Neural progenitor cell (in vitro differentiated cells): ENCODE measurements around the gene RALGAPA2. TPM values are rescaled to one million over a fixed set of nuclear protein-coding genes. Genes with fewer than 3 reads are reported as not detected.

Experiments used
- DNase-seq: peaks from one replicate; pipeline ENCODE4 v3.0.0-alpha.2; 2016; ENCODE audit warnings: low spot score
- H2AFZ ChIP-seq: fragments of 200-600 bp; sonication (generic); replicated peaks from 2 replicates; pipeline ENCODE4 v1.6.1; 2016; ENCODE audit warnings: antibody characterized with exemption
- H3F3A ChIP-seq: fragments of 200-600 bp; sonication (generic); 2 replicates; pipeline ENCODE4 v1.6.1; 2016; ENCODE audit warnings: antibody characterized with exemption, low read depth
- H3K27ac ChIP-seq: fragments of 200-600 bp; sonication (generic); 2 replicates; pipeline ENCODE4 v1.5.1; 2016; ENCODE audit warnings: mild to moderate bottlenecking
- H3K27me3 ChIP-seq: fragments of 200-600 bp; sonication (generic); 2 replicates; pipeline ENCODE4 v1.6.1; 2016; ENCODE audit warnings: mild to moderate bottlenecking, moderate library complexity
- H3K36me3 ChIP-seq: fragments of 200-600 bp; sonication (generic); 2 replicates; pipeline ENCODE4 v1.5.1; 2016
- H3K4me1 ChIP-seq: fragments of 200-600 bp; sonication (generic); 2 replicates; pipeline ENCODE4 v1.6.1; 2016; ENCODE audit warnings: mixed run types
- H3K4me2 ChIP-seq: fragments of 200-600 bp; sonication (generic); 2 replicates; pipeline ENCODE4 v1.6.1; 2016
- H3K4me3 ChIP-seq: fragments of 200-600 bp; sonication (generic); 2 replicates; pipeline ENCODE4 v1.5.1; 2016
- H3K79me2 ChIP-seq: fragments of 200-600 bp; sonication (generic); 2 replicates; pipeline ENCODE4 v1.6.1; 2016; ENCODE audit warnings: low read depth
- H3K9ac ChIP-seq: fragments of 200-600 bp; sonication (generic); 2 replicates; pipeline ENCODE4 v1.6.1; 2016
- H3K9me3 ChIP-seq: fragments of 200-600 bp; sonication (generic); 2 replicates; pipeline ENCODE4 v1.5.1; 2016; ENCODE audit warnings: low read depth
- H4K20me1 ChIP-seq: fragments of 200-600 bp; sonication (generic); 2 replicates; pipeline ENCODE4 v1.6.1; 2016; ENCODE audit warnings: low read depth
- H3K27ac Mint-ChIP-seq: 3 replicates; pipeline ENCODE4 v1.8.0; 2021; ENCODE audit warnings: mixed read lengths
- H3K27me3 Mint-ChIP-seq: 2 replicates; pipeline ENCODE4 v1.8.0; 2022; ENCODE audit warnings: low read depth, mild to moderate bottlenecking, inconsistent platforms, moderate library complexity, mixed read lengths; ENCODE audit not compliant: insufficient read depth
- H3K36me3 Mint-ChIP-seq: 3 replicates; pipeline ENCODE4 v1.8.0; 2021; ENCODE audit warnings: mixed read lengths
- H3K4me1 Mint-ChIP-seq: 3 replicates; pipeline ENCODE4 v1.8.0; 2021; ENCODE audit warnings: mixed read lengths
- H3K4me3 Mint-ChIP-seq: 3 replicates; pipeline ENCODE4 v1.8.0; 2021; ENCODE audit warnings: mild to moderate bottlenecking, moderate library complexity, mixed read lengths
- H3K9me3 Mint-ChIP-seq: 3 replicates; pipeline ENCODE4 v1.8.0; 2020; ENCODE audit warnings: mixed read lengths
- CTCF ChIP-seq: fragments of 200-600 bp; sonication (generic); IDR thresholded peaks from 2 replicates; pipeline ENCODE4 v1.5.1; 2017; ENCODE audit warnings: antibody characterized with exemption, mild to moderate bottlenecking
- EZH2 ChIP-seq: fragments of 200-600 bp; sonication (generic); IDR thresholded peaks from 2 replicates; pipeline ENCODE4 v1.6.1; 2017; ENCODE audit warnings: antibody characterized with exemption, mild to moderate bottlenecking, moderate library complexity
- EZH2phosphoT487 ChIP-seq: fragments of 200-600 bp; sonication (generic); IDR thresholded peaks from 2 replicates; pipeline ENCODE4 v1.6.1; 2017; ENCODE audit warnings: antibody characterized with exemption
- total RNA-seq: library from RNA; depleted of rRNA; stranded (reverse); fragments of >200 nt; gene quantifications from 2 replicates; pipeline ENCODE4 v1.2.3, GENCODE V29; 2015; ENCODE audit warnings: low replicate concordance

Gene RALGAPA2
- total RNA-seq, 1 donor from 2014 or later, result 25.9 TPM

GRCh38 chr20:20462185-20462584 is 250.3 kb downstream of the RALGAPA2 start:
- Mint-ChIP-seq H3K4me1 (peaks cover 70% of the 10 kb centered on the region), H3K27ac (peak overlapping the region; percentile 83), H3K4me3 (no peak overlapping the region), H3K27me3 (peaks cover 4% of the 10 kb centered on the region), H3K9me3 (no peaks in the 10 kb centered on the region), H3K36me3 (peaks cover 2% of the 10 kb centered on the region)
- no peaks in the 10 kb centered on the region for H3K79me2 ChIP-seq
- H3K27ac ChIP-seq, result peak overlapping the region; percentile 86
- H3K4me3 ChIP-seq, result no peak overlapping the region
- peaks cover 55% of the 10 kb centered on the region for H3K4me1 ChIP-seq
- H3K36me3 ChIP-seq, result no peaks in the 10 kb centered on the region
- H3K27me3 ChIP-seq, result no peaks in the 10 kb centered on the region
- DNase-seq, result no peak
- H3K9ac ChIP-seq, result no peak overlapping the region
- H4K20me1 ChIP-seq, result no peaks in the 10 kb centered on the region
- TF ChIP-seq CTCF (no peak), EZH2phosphoT487 (no peak), EZH2 (no peak)
- H3F3A ChIP-seq, result peaks cover 28% of the 10 kb centered on the region
- H3K9me3 ChIP-seq, result no peaks in the 10 kb centered on the region
- no peak overlapping the region for H2AFZ ChIP-seq
- peak overlapping the region; percentile 76 for H3K4me2 ChIP-seq

GRCh38 chr20:20461551-20461950 is 250.9 kb downstream of the RALGAPA2 start:
- peak overlapping the region; percentile 65 for H3K4me3 Mint-ChIP-seq
- Histone ChIP-seq H3F3A (peaks cover 28% of the 10 kb centered on the region), H3K4me2 (peak overlapping the region; percentile 76), H3K9me3 (no peaks in the 10 kb centered on the region), H3K9ac (no peak overlapping the region), H3K27ac (peak overlapping the region; percentile 4), H3K4me3 (no peak overlapping the region), H4K20me1 (no peaks in the 10 kb centered on the region), H2AFZ (no peak overlapping the region), H3K36me3 (no peaks in the 10 kb centered on the region), H3K4me1 (peaks cover 55% of the 10 kb centered on the region), H3K27me3 (no peaks in the 10 kb centered on the region), H3K79me2 (no peaks in the 10 kb centered on the region)
- H3K36me3 Mint-ChIP-seq, result peaks cover 5% of the 10 kb centered on the region
- DNase-seq, result no peak
- peaks cover 69% of the 10 kb centered on the region for H3K4me1 Mint-ChIP-seq
- no peak for TF ChIP-seq EZH2phosphoT487
- TF ChIP-seq EZH2, result no peak
- no peak for TF ChIP-seq CTCF
- no peaks in the 10 kb centered on the region for H3K9me3 Mint-ChIP-seq
- peaks cover 4% of the 10 kb centered on the region for H3K27me3 Mint-ChIP-seq
- H3K27ac Mint-ChIP-seq, result peak overlapping the region; percentile 75

GRCh38 chr20:20459726-20460125 is 252.7 kb downstream of the RALGAPA2 start:
- peaks cover 41% of the 10 kb centered on the region for H3K4me1 ChIP-seq
- H2AFZ ChIP-seq, result no peak overlapping the region
- H3K4me2 ChIP-seq, result no peak overlapping the region
- H4K20me1 ChIP-seq, result no peaks in the 10 kb centered on the region
- H3K9me3 ChIP-seq, result no peaks in the 10 kb centered on the region
- no peak overlapping the region for H3K9ac ChIP-seq
- H3F3A ChIP-seq, result peaks cover 24% of the 10 kb centered on the region
- DNase-seq, result no peak
- no peak overlapping the region for H3K27ac Mint-ChIP-seq
- H3K4me1 Mint-ChIP-seq, result peaks cover 66% of the 10 kb centered on the region
- H3K27me3 ChIP-seq, result no peaks in the 10 kb centered on the region
- no peak overlapping the region for H3K4me3 ChIP-seq
- no peaks in the 10 kb centered on the region for H3K9me3 Mint-ChIP-seq
- no peaks in the 10 kb centered on the region for H3K36me3 ChIP-seq
- H3K27me3 Mint-ChIP-seq, result peaks cover 2% of the 10 kb centered on the region
- TF ChIP-seq EZH2phosphoT487 (no peak), EZH2 (no peak), CTCF (no peak)
- H3K27ac ChIP-seq, result no peak overlapping the region
- H3K36me3 Mint-ChIP-seq, result peaks cover 5% of the 10 kb centered on the region
- H3K4me3 Mint-ChIP-seq, result no peak overlapping the region
- H3K79me2 ChIP-seq, result no peaks in the 10 kb centered on the region
